Activated CD4-positive, alpha-beta T cell treated with anti-CD3 and anti-CD28 coated beads for 36 hours (primary cell): ENCODE measurements around the gene STARD13. TPM values are rescaled to one million over a fixed set of nuclear protein-coding genes. Genes with fewer than 3 reads are reported as not detected.

Source experiments
- ATAC-seq: fragments of 200-7000 bp; cut with Tn5 transposase; one replicate; pipeline ENCODE4 v1.10.0; 2021; ENCODE audit warnings: mild to moderate bottlenecking, moderate library complexity
- CTCF ChIA-PET: fragments of 350-600 bp; sonication (Branson Sonifier 250); formaldehyde crosslinking; loops from one replicate; lab custom pipeline; 2021; ENCODE audit warnings: antibody characterized with exemption; lab: Charles Lee
- POLR2A ChIA-PET: fragments of 350-600 bp; sonication (Branson Sonifier 250); formaldehyde crosslinking; loops from one replicate; lab custom pipeline; 2021; ENCODE audit warnings: antibody characterized with exemption, inconsistent platforms; lab: Charles Lee
- DNase-seq: peaks from one replicate; pipeline ENCODE4 v3.0.0-alpha.2; 2020
- H3K27ac Mint-ChIP-seq: one replicate; pipeline ENCODE4 v1.8.0; 2021; ENCODE audit warnings: mixed read lengths
- H3K27me3 Mint-ChIP-seq: one replicate; pipeline ENCODE4 v1.8.0; 2021; ENCODE audit warnings: mixed read lengths
- H3K36me3 Mint-ChIP-seq: one replicate; pipeline ENCODE4 v1.8.0; 2021; ENCODE audit warnings: low read depth, mixed read lengths
- H3K4me1 Mint-ChIP-seq: one replicate; pipeline ENCODE4 v1.8.0; 2021; ENCODE audit warnings: mixed read lengths
- H3K4me3 Mint-ChIP-seq: one replicate; pipeline ENCODE4 v1.8.0; 2021; ENCODE audit warnings: mild to moderate bottlenecking, moderate library complexity, mixed read lengths
- H3K9me3 Mint-ChIP-seq: one replicate; pipeline ENCODE4 v1.8.0; 2021; ENCODE audit warnings: low read depth, mixed read lengths
- intact Hi-C, 2 experiments: fragments of 100-400 bp; cut with DNase I in 1 of 2; cut with micrococcal nuclease in 1 of 2; formaldehyde crosslinking; loops; one replicate each; pipeline versions ENCODE4 v1.14.2 to v1.15.1; 2022 to 2024; cut with DNase I, micrococcal nuclease
- total RNA-seq, 2 experiments: library from RNA; stranded (reverse); gene quantifications; one replicate each; pipeline ENCODE4 v1.2.3, GENCODE V29; 2021

STARD13 gene
- total RNA-seq, 2 experiments from 2014 or later = 0.35 to 0.57 TPM

GRCh38 chr13:33271759-33272158, 13.8 kb downstream of the STARD13 start:
- Mint-ChIP-seq H3K4me1 (no peaks in the 10 kb centered on the region), H3K27me3 (peaks cover 4% of the 10 kb centered on the region), H3K36me3 (no peaks in the 10 kb centered on the region), H3K9me3 (no peaks in the 10 kb centered on the region), H3K27ac (no peak overlapping the region), H3K4me3 (no peak overlapping the region)
- ATAC-seq (no peak), DNase-seq (no peak)
- POLR2A ChIA-PET = interaction anchor here (0.6 kb wide), 1 partner anchor 774 kb away, joined by 3 read pairs; no protein-coding TSS in a partner anchor
- intact Hi-C loops = no loop called here
- CTCF ChIA-PET = no interaction called here

DNA sequence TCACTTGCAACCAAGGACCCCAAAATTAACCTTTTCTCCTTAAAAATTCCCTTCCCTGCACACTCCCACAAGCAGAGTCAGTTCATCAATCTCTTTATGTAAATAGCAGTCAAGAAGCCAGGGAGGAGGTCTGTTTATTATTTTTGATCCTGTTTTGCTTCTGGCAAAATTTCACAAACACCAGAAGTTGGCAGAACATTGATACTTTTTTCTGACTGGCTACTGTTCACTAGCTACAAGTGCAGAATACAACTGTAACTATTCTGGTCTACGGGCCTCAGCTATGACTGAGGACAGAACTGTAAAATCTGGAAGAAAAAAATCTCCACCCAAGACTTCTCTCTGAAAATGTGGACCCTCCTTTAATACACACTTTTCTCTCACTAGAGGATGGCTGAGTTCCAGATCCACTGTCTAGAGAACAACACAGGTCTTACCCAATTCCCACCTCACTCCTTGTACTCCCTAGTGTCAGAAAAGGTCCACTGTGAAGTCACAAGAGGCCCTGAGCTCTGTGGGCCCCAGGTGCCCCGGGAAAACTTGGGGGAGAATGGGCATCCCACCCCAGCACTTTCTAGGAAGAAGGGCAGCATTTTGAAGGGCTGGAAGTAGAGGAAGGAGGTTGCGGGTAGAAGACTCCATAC, 14.5 kb downstream of the STARD13 start:
- Mint-ChIP-seq H3K27me3 (peaks cover 6% of the 10 kb centered on the region), H3K9me3 (no peaks in the 10 kb centered on the region), H3K4me1 (no peaks in the 10 kb centered on the region), H3K27ac (no peak overlapping the region), H3K36me3 (no peaks in the 10 kb centered on the region), H3K4me3 (no peak overlapping the region)
- intact Hi-C loops = no loop called here
- DNase-seq = no peak
- POLR2A ChIA-PET = no interaction called here
- ATAC-seq = no peak
- CTCF ChIA-PET = interaction anchor here (1.3 kb wide), 1 partner anchor 8 kb away, joined by 3 read pairs; no protein-coding TSS in a partner anchor

DNA sequence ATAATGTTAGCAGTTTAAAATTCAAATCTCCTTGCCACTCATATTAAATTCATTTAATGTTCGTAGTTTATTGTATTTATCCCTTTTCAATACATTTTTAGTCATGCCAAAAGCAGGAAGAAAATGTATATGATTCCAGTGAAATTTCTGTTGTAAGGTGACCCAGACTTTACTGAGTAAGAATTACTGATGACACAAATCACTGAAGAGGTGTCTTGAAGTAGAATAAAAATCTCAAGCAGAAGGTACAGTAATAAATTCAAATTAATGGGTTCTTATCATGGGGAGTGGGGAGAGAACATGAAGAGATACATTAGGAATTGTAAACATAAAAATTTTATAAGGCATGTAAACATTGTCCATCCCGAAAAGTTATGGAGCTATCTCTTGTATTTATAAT, 19.9 kb downstream of the STARD13 start:
- Mint-ChIP-seq H3K4me3 (no peak overlapping the region), H3K27ac (no peak overlapping the region), H3K27me3 (peaks cover 2% of the 10 kb centered on the region), H3K36me3 (no peaks in the 10 kb centered on the region), H3K4me1 (no peaks in the 10 kb centered on the region), H3K9me3 (no peaks in the 10 kb centered on the region)
- DNase-seq = no peak
- ChIA-PET CTCF (no interaction called here), POLR2A (no interaction called here)
- intact Hi-C loops = no loop called here
- ATAC-seq = no peak

DNA sequence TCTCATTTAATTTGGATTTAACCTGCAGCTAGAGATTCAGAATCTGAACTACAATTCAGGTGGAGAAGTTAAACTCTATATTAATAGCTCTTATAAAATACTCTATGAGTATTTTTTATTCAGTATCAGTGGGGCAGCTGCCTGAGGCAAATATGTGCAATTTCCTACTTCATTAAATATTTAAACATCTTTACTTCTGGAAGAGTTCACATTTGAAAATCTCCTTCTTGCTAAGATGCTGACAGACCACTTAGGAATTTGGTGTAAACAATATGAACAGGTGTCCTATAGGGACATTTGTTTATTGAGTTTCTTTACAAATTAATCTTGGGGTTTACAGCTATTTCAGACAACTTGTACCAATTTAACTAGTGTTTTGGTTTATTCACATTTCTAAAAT, 20.4 kb downstream of the STARD13 start:
- Mint-ChIP-seq H3K27me3 (peaks cover 2% of the 10 kb centered on the region), H3K9me3 (no peaks in the 10 kb centered on the region), H3K4me3 (no peak overlapping the region), H3K4me1 (no peaks in the 10 kb centered on the region), H3K36me3 (no peaks in the 10 kb centered on the region), H3K27ac (no peak overlapping the region)
- no peak for ATAC-seq
- CTCF ChIA-PET = no interaction called here
- intact Hi-C loops = no loop called here
- POLR2A ChIA-PET = no interaction called here
- DNase-seq = no peak

GRCh38 chr13:33264620-33264978, 21.0 kb downstream of the STARD13 start:
- H3K4me1 Mint-ChIP-seq = no peaks in the 10 kb centered on the region
- H3K9me3 Mint-ChIP-seq = no peaks in the 10 kb centered on the region
- H3K27ac Mint-ChIP-seq = no peak overlapping the region
- H3K27me3 Mint-ChIP-seq = peaks cover 2% of the 10 kb centered on the region
- intact Hi-C loops = no loop called here
- no peak for ATAC-seq
- ChIA-PET POLR2A (no interaction called here), CTCF (no interaction called here)
- no peak for DNase-seq
- H3K36me3 Mint-ChIP-seq = no peaks in the 10 kb centered on the region
- H3K4me3 Mint-ChIP-seq = no peak overlapping the region

DNA sequence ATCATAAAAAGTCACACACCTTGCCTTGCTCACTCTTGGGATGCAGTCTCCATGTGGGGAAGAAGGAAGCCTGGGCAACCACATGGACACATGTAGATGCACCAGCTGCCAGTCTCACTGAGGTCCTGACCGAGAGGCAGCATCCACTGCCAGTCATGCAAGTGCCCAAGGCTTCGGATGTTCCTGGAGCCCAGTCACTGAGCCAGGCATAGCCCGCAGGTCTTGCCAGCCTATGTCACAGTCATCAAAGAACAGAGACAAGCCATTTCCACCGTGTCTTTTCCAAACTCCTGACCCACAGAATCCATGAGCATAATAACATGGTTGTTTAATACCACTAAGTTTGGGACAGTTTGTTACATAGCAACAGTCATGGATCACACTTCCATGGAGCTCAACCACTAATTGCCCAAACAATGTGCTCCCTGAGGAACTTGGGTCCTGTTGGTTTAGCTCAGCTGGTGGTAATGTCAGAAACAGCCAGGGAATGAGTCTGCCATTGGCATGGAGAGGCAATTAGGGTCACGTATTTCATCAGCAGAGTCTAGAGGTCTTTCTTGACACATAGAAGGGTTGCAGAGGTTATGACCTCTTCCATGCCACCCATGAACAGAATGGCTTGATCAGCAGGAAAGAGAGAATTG, 21.5 kb downstream of the STARD13 start:
- ChIA-PET CTCF (no interaction called here), POLR2A (no interaction called here)
- H3K4me1 Mint-ChIP-seq = no peaks in the 10 kb centered on the region
- H3K9me3 Mint-ChIP-seq = no peaks in the 10 kb centered on the region
- ATAC-seq (no peak), DNase-seq (no peak)
- peaks cover 2% of the 10 kb centered on the region for H3K27me3 Mint-ChIP-seq
- H3K4me3 Mint-ChIP-seq = no peak overlapping the region
- no peaks in the 10 kb centered on the region for H3K36me3 Mint-ChIP-seq
- intact Hi-C loops = no loop called here
- no peak overlapping the region for H3K27ac Mint-ChIP-seq

DNA sequence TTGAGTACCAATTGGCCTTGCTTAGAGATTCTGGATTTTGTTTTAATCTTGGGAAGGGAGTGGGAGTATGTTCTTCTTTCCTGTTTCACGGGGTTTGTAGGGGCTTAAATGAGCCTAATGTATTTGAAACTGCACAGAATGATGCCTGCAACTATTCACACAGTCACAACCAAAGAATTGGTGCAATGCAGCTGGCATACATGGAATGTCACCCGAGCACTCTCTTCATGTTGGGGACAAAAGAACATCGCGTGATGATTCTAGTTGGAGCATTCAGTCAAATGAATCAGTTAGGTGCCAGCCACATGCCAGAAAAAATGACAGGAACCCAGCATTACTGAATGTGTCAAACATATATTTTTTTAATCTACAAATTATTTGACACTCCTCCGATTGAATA, 22.1 kb downstream of the STARD13 start:
- Mint-ChIP-seq H3K9me3 (no peaks in the 10 kb centered on the region), H3K27ac (no peak overlapping the region), H3K4me1 (no peaks in the 10 kb centered on the region), H3K27me3 (peaks cover 2% of the 10 kb centered on the region), H3K36me3 (no peaks in the 10 kb centered on the region), H3K4me3 (no peak overlapping the region)
- DNase-seq = no peak
- intact Hi-C loops = no loop called here
- POLR2A ChIA-PET = no interaction called here
- ATAC-seq = no peak
- CTCF ChIA-PET = no interaction called here

- DNase-seq (no peak), ATAC-seq (no peak)
- Mint-ChIP-seq H3K27ac (no peak overlapping the region), H3K4me1 (no peaks in the 10 kb centered on the region), H3K9me3 (no peaks in the 10 kb centered on the region), H3K27me3 (peaks cover 2% of the 10 kb centered on the region), H3K36me3 (no peaks in the 10 kb centered on the region), H3K4me3 (no peak overlapping the region)
- ChIA-PET POLR2A (no interaction called here), CTCF (interaction anchor here (1.1 kb wide), 1 partner anchor 23 kb away, joined by 4 read pairs; the partner anchor contains the start of gene STARD13)
- intact Hi-C loops = no loop called here
Observed at GRCh38 chr13:33262997-33263396, 22.6 kb downstream of the STARD13 start.

DNA sequence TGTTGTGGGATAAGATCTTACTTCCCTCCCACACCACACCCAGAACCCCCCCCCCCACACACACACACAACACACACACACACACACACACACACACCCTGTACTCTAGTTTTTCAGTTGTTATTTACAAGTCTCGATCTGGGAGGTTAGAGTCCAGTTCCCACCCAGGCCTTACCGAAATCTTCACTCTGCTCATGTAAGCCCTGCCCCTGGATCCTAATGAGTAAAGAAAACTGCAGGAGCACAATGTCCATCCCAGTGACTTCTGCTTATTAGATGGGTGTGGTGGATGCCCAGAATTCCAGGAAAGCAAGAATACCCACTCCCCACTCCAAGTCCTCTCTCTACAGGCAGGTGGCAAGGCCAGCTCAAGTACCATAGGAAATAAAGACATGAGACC, 23.0 kb downstream of the STARD13 start:
- no peaks in the 10 kb centered on the region for H3K36me3 Mint-ChIP-seq
- H3K4me3 Mint-ChIP-seq = no peak overlapping the region
- ChIA-PET POLR2A (no interaction called here), CTCF (interaction anchor here (1.1 kb wide), 1 partner anchor 23 kb away, joined by 4 read pairs; the partner anchor contains the start of gene STARD13)
- intact Hi-C loops = no loop called here
- ATAC-seq (no peak), DNase-seq (no peak)
- H3K9me3 Mint-ChIP-seq = no peaks in the 10 kb centered on the region
- H3K27ac Mint-ChIP-seq = no peak overlapping the region
- no peaks in the 10 kb centered on the region for H3K4me1 Mint-ChIP-seq
- peaks cover 2% of the 10 kb centered on the region for H3K27me3 Mint-ChIP-seq

- Mint-ChIP-seq H3K27ac (no peak overlapping the region), H3K9me3 (no peaks in the 10 kb centered on the region), H3K36me3 (no peaks in the 10 kb centered on the region), H3K27me3 (peaks cover 2% of the 10 kb centered on the region), H3K4me3 (no peak overlapping the region), H3K4me1 (no peaks in the 10 kb centered on the region)
- intact Hi-C loops = no loop called here
- DNase-seq = peak; percentile 6
- no peak for ATAC-seq
- CTCF ChIA-PET = interaction anchor here (1.1 kb wide), 1 partner anchor 24 kb away, joined by 4 read pairs; the partner anchor contains the start of gene STARD13
- POLR2A ChIA-PET = no interaction called here
Observed at GRCh38 chr13:33262062-33262487, 23.5 kb downstream of the STARD13 start.

DNA sequence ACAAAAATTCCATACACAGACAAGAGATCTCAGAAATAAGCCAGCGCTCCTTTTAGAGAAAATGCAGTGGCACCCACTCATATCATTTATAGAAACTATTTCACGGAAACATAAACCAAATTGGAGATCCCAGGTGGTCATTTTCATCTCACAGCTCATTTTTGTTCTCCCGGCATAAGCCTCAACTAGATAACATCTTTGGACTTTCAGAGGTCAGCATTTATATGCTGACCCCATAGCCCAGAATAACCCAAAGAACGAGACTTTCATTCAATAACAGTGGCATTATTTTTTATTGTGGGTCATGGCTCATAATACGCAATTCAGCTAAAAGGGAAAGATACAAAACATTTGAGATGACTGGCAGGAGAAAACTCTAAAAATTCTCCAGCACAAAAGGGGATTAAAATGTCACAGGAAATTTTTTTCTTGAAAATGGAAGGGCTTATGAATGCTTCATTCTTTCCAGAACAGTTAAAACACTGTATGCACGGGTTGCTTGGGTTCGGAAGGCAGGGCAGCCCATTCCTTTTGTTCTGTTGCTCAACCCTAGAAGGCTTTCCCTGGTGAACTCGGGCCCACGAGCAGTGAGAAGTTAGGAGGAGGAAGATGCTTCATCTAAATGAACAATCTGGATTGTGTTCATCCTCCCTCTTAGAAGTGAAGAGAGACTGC, 24.0 kb downstream of the STARD13 start:
- Mint-ChIP-seq H3K4me3 (no peak overlapping the region), H3K27me3 (peaks cover under 1% of the 10 kb centered on the region), H3K36me3 (no peaks in the 10 kb centered on the region), H3K27ac (no peak overlapping the region), H3K4me1 (no peaks in the 10 kb centered on the region), H3K9me3 (no peaks in the 10 kb centered on the region)
- ChIA-PET CTCF (interaction anchor here (0.5 to 1.1 kb wide), 2 partner anchors 24 to 64 kb away, joined by 3 to 4 read pairs; partner anchors contain the start of gene STARD13), POLR2A (no interaction called here)
- ATAC-seq (no peak), DNase-seq (no peak)
- intact Hi-C loops = no loop called here
